GM19468 (cell line): Measurements from ENCODE around the gene LCN10.

Experiments
- ATAC-seq: cut with Tn5 transposase; IDR thresholded peaks from one replicate; pipeline ENCODE4 v1.9.1; 2021; ENCODE audit warnings: mild to moderate bottlenecking, moderate library complexity, moderate number of reproducible peaks; ENCODE audit not compliant: unreplicated experiment; ENCODE audit errors: extremely low read depth

LCN10 gene

DNA sequence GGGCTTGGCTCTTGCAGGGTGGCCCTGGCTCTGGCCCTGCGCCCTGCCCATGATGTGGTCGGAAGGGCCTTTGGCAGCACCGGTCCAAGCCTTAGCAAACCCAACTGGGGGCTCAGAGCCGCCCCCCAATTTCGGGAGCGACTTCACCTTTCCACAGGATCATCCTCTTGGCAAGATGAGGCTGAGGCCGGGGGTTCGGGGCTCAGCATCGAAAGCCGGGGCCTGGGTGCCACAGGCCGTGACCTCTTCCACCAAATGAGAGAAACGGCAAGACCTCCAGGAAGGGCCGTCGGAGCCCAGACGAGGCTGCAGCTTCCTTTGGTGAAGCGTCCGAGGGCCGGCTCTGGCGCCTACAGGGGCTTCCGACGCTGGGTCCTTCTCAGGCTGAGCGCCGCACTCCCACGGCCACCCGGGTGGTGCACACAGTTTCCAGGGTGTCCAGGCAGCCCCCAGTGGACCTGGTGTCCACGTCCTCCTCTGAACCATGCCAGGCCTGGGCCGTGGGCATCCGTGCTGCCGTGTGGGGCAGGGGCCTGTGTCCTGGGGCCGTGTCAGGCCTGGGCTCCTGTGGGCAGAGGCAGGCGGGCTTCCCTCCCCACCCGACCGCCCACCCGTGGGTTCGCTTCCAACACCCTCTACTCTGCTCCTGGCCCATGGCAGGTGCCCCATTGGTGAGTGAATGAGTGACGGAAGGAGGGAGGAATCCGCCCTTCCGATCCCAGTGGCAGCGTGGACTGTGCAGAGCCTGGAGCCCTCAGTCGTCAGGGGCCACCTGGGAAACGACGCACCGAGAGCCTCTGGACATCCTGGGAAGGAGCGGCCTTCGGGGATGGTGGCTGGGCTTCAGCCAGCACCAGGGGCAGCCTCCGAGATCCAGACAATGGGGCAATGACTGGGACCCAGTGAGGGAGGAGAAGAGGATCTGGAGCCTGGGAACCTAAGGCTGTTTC, 50.3 kb downstream of the LCN10 start:
- no peak for ATAC-seq

DNA sequence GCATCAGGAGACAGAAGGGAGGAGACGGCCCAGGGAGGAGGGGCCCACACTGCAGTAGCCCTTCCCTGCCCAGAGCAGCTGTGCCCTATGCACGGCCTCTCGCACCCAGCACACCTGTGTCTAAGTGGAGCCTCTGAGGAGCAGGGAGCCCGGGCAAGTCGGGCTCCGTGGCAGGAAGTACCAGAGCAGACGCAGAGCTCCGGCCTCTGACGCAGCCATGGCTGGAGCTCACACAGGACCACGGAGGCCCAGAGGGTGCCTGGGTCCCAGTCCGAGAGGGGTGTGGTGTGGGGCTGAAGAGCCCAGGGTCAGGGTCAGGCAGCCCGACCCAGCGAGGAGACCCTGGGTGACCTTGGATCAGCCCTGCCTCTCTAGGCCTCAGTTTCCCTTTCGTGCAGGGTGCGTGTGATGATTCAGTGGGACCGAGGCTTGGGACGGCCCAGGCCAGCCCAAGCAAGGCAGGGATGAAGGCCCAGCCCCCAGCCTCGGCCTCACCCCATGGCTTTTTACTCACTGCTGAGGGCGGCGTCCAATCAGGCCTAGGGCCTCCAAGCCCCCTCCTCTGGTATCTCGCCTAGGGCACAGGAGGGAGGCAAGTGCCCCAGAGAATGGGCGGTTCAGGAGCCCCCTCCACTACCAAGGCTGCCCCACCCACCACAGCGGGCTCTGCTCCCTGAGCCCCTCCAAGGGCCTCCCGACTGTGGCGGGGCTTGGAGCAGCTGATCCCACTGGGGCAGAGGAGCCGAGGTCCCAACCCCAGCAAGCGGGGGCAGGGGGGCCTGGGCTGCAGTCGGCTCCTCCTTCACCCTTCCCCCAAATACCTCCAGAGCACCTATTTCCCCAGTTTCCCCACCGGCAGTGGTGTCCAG, 51.2 kb downstream of the LCN10 start:
- no peak for ATAC-seq

DNA sequence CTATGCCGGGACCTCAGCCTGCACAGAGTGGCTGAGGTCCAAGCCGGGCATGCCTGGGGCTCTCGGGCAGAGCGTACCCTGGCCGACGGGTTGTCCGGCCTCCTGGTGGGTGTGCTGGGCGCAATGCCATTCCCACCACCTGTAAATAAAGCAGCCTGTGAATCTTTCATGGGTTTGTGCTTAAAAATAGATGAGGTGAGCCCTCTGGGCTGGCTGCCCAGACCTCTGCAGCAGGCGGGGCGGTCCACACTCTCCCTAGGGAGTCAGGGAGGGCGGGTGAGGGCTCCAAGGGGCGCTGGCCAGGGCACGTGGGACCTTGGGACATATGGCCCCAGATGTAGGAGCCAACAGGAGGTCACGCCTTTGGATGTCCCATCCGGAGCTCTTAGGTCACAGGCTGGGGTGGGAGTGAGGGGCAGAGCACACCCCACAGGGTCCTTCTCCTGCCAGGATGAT, 51.9 kb downstream of the LCN10 start:
- no peak for ATAC-seq

DNA sequence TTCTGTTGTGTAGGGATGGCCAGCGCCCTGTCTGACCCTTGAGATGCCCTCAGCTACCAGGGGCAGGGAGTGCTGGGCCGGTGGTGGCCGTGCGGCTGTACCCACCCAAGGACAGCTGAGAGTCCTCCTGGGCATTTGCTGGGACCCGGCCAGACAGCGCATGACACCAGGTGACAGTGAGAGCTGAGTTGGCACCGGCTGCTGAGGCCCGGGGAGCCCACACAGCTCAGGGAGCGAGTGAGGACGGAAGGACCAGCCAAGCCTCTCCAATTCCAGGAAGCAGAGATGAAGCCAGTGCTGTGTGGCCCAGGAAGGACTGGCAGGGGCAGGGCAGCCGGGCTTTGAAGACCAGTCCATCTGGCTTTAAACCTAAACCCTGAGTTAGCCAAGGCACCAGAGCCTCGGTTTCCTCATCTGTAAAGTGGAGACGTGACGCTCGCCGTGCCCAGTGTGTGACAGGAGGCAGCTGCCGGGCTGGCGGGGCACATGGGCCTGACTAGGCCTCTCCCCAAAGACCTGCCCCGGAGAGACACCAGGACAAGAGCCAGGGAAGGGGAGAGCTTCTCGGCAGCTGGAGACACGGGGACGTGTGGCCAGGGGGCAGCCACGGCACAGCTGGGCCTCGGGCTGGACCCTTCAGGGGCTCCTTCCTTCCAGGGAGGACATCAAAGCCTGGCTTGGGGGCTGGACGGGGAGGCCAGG, 52.5 kb downstream of the LCN10 start:
- no peak for ATAC-seq

DNA sequence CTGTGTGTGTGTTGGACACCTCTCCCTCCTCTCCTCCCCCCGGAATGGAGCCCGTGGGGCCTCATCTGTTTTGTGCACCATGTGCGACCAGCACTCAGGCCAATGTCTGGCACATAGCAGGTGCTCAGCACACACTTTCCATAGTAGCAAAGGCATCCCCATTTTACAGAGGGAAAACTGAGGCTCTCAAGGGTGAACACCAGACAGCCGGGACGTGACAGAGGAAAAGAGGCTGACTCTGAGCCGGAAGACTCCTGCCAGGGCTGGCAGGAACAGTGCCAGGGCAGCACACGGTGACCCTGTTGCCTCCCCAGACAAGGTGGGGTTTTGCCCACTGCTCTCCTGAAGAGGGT, 53.7 kb downstream of the LCN10 start:
- ATAC-seq = no peak

DNA sequence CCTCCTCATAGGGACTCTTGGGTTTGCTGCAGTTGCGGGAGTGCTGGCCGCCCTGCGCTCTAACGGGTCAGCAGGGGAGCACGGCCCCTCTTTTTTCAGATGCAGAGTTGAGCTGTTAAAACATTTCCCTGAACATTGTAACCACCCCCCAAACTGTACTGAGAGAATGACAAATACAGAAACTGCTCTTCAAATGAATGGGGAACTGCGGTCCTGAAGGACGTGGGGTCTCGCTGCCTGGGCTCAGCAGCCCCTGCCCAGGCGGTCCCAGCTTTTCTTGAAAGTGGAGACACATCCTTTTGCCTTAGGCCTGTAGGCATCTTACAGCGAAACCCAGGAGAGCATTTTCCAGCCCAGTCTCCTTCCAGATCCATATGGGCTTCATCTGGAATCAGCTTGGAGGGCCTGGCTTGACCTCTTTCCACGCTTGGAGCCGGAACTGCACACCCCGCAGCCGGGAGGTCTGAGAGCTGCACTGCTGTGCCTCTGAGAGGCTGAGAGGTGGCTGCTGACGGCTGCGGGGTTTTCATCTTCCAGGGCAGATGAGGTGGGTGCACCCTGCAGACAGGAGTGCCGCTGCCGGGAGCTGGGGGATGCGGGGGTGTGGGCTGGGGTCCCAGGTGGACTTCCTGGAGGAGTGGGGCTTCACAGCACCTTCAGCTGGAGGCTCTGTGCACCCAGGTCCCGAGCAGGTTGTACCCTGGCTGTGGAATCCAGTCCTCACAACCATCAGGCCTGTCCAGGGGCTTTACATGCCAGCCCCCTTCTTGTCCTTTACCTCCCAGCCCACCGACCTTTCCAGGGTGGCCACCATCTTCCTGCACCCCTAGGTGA, 54.2 kb downstream of the LCN10 start:
- no peak for ATAC-seq
